Neuronal stem cell (in vitro differentiated cells): ENCODE results near the gene GRID1.

ENCODE experiments used
- DNase-seq: peaks from one replicate; pipeline ENCODE4 v3.0.0-alpha.2; 2013; ENCODE audit warnings: low spot score
- H2AFZ ChIP-seq: one replicate; pipeline ENCODE4 v1.6.1; 2013; ENCODE audit warnings: mild to moderate bottlenecking, low read length, inconsistent platforms
- H2AK5ac ChIP-seq: 2 replicates; pipeline ENCODE4 v1.6.1; 2013; ENCODE audit warnings: low read depth, mild to moderate bottlenecking, inconsistent platforms, low read length, moderate library complexity, mixed read lengths
- H2BK120ac ChIP-seq: 2 replicates; pipeline ENCODE4 v1.6.1; 2013; ENCODE audit warnings: low read depth, mild to moderate bottlenecking, inconsistent platforms, low read length, moderate library complexity, mixed read lengths
- H2BK12ac ChIP-seq: one replicate; pipeline ENCODE4 v1.6.1; 2013; ENCODE audit warnings: low read length, inconsistent platforms
- H2BK15ac ChIP-seq: 2 replicates; pipeline ENCODE4 v1.6.1; 2013; ENCODE audit warnings: mild to moderate bottlenecking, low read length, inconsistent platforms, mixed read lengths
- H2BK5ac ChIP-seq: one replicate; pipeline ENCODE4 v1.6.1; 2013; ENCODE audit warnings: inconsistent platforms, mild to moderate bottlenecking, low read length, moderate library complexity
- H3K14ac ChIP-seq: one replicate; pipeline ENCODE4 v1.6.1; 2013; ENCODE audit warnings: low read length, inconsistent platforms
- H3K18ac ChIP-seq: 2 replicates; pipeline ENCODE4 v1.6.1; 2013; ENCODE audit warnings: low read length, inconsistent platforms
- H3K23ac ChIP-seq: 2 replicates; pipeline ENCODE4 v1.6.1; 2013; ENCODE audit warnings: low read depth, mild to moderate bottlenecking, mixed read lengths, low read length, inconsistent platforms; ENCODE audit not compliant: poor library complexity
- H3K27ac ChIP-seq: replicated peaks from 3 replicates; pipeline ENCODE4 v1.5.1; 2013; ENCODE audit warnings: low read length, inconsistent platforms
- H3K27me3 ChIP-seq, 3 experiments: 2 replicates each; pipeline ENCODE4 v1.6.1; 2013; ENCODE audit warnings: low read length in 3 of 3, mild to moderate bottlenecking in 2 of 3, inconsistent platforms in 1 of 3, low read depth in 1 of 3, mixed read lengths in 1 of 3, moderate library complexity in 1 of 3; ENCODE audit not compliant: control insufficient read depth in 3 of 3, insufficient read depth in 3 of 3
- H3K36me3 ChIP-seq, 2 donors: replicated peaks in 1 of 2; 2 replicates each; pipeline ENCODE4 v1.6.1; 2013; ENCODE audit warnings: low read length in 2 of 2; ENCODE audit not compliant: control insufficient read depth in 2 of 2, insufficient read depth in 2 of 2
- H3K4ac ChIP-seq: 2 replicates; pipeline ENCODE4 v1.6.1; 2013; ENCODE audit warnings: inconsistent platforms, mild to moderate bottlenecking, low read length, moderate library complexity
- H3K4me1 ChIP-seq, 2 donors: 1 replicate in 1 of 2; 2 replicates in 1 of 2; pipeline ENCODE4 v1.6.1; 2013; ENCODE audit warnings: low read length in 2 of 2, low read depth in 1 of 2; ENCODE audit not compliant: control insufficient read depth in 2 of 2, insufficient read depth in 1 of 2
- H3K4me2 ChIP-seq: one replicate; pipeline ENCODE4 v1.6.1; 2013; ENCODE audit warnings: mild to moderate bottlenecking, low read length, inconsistent platforms; ENCODE audit not compliant: insufficient read depth, poor library complexity, severe bottlenecking
- H3K4me3 ChIP-seq, 2 donors: 2 replicates each; pipeline ENCODE4 v1.5.1; 2013; ENCODE audit warnings: low read length in 2 of 2, mild to moderate bottlenecking in 2 of 2, inconsistent platforms in 1 of 2, moderate library complexity in 1 of 2
- H3K79me1 ChIP-seq: one replicate; pipeline ENCODE4 v1.6.1; 2013; ENCODE audit warnings: low read depth, mild to moderate bottlenecking, inconsistent platforms, low read length, moderate library complexity
- H3K9ac ChIP-seq: one replicate; pipeline ENCODE4 v1.6.1; 2013; ENCODE audit warnings: mild to moderate bottlenecking, low read depth, low read length, inconsistent platforms; ENCODE audit not compliant: poor library complexity
- H3K9me3 ChIP-seq, 2 donors: replicated peaks in 1 of 2; 2 replicates each; pipeline versions ENCODE3 to v1.6.1; 2013; ENCODE audit warnings: low read length in 2 of 2, mild to moderate bottlenecking in 2 of 2, inconsistent platforms in 1 of 2, low read depth in 1 of 2, mixed read lengths in 1 of 2, moderate library complexity in 1 of 2; ENCODE audit not compliant: control insufficient read depth in 2 of 2, insufficient read depth in 1 of 2
- H4K8ac ChIP-seq: one replicate; pipeline ENCODE4 v1.6.1; 2013; ENCODE audit warnings: low read depth, mild to moderate bottlenecking, inconsistent platforms, low read length, moderate library complexity
- H4K91ac ChIP-seq: one replicate; pipeline ENCODE4 v1.6.1; 2013; ENCODE audit warnings: low read length, low read depth, mild to moderate bottlenecking, inconsistent platforms; ENCODE audit not compliant: poor library complexity
- WGBS, 2 donors: extraction: QIAGEN DNeasy Blood & Tissue Kit; methylation state at CpG; one replicate each; pipeline ENCODE4 v1.1.7; 2013; ENCODE audit warnings: missing lambda C conversion rate in 2 of 2, mixed read lengths in 1 of 2; ENCODE audit not compliant: insufficient read length in 2 of 2, insufficient replicate concordance in 1 of 2; ENCODE audit errors: extremely low coverage in 2 of 2; 5-methylcytosine and 5-hydroxymethylcytosine counted together

The GRID1 gene

GRCh38 chr10:86411852-86412560, 45.4 kb upstream of the GRID1 start:
- no CpG with 5 or more reads among the region's 6 CpGs for WGBS, 2 donors
- H3K14ac ChIP-seq: no peak overlapping the region
- no peak overlapping the region for H3K27ac ChIP-seq

GRCh38 chr10:86411281-86411841, 44.8 kb upstream of the GRID1 start:
- Histone ChIP-seq H3K9me3 (no peaks in the 10 kb centered on the region), H3K14ac (no peak overlapping the region), H3K4me1 (no peaks in the 10 kb centered on the region), H2AFZ (peak overlapping the region; percentile 22), H3K27ac (no peak overlapping the region), H2BK120ac (no peak overlapping the region), H3K4me2 (no peak overlapping the region), H4K8ac (no peak overlapping the region), H2BK15ac (no peak overlapping the region), H2BK5ac (no peak overlapping the region), H3K18ac (no peak overlapping the region), H3K36me3 (no peaks in the 10 kb centered on the region), H3K4me3 (no peak overlapping the region), H3K23ac (no peak overlapping the region), H4K91ac (no peak overlapping the region), H3K4ac (no peak overlapping the region), H2AK5ac (no peak overlapping the region), H2BK12ac (no peak overlapping the region), H3K27me3 (peaks cover 0 to 3% (median 0%) of the 10 kb centered on the region in 3 experiments), H3K79me1 (no peaks in the 10 kb centered on the region), H3K9ac (no peak overlapping the region)
- DNase-seq: no peak
- WGBS, 2 donors: no CpG with 5 or more reads among the region's 7 CpGs

More at GRCh38 chr10:86411852-86412560, 45.4 kb upstream of the GRID1 start:
- Histone ChIP-seq H2BK15ac (no peak overlapping the region), H4K91ac (no peak overlapping the region), H2BK12ac (no peak overlapping the region), H2AK5ac (no peak overlapping the region), H3K4me3 (no peak overlapping the region), H3K18ac (no peak overlapping the region), H4K8ac (no peak overlapping the region), H3K79me1 (no peaks in the 10 kb centered on the region), H3K9ac (no peak overlapping the region), H3K9me3 (no peaks in the 10 kb centered on the region), H2BK120ac (no peak overlapping the region), H2AFZ (peak overlapping the region; percentile 22), H3K27me3 (peaks cover 0 to 3% (median 0%) of the 10 kb centered on the region in 3 experiments), H2BK5ac (no peak overlapping the region), H3K4me1 (no peaks in the 10 kb centered on the region), H3K23ac (no peak overlapping the region), H3K4ac (no peak overlapping the region), H3K4me2 (no peak overlapping the region), H3K36me3 (no peaks in the 10 kb centered on the region)
- DNase-seq: no peak

GRCh38 chr10:86410542-86411124, 44.0 kb upstream of the GRID1 start:
- H2BK12ac ChIP-seq: no peak overlapping the region
- H4K91ac ChIP-seq: no peak overlapping the region
- no peak overlapping the region for H2BK15ac ChIP-seq
- no peak overlapping the region for H2BK120ac ChIP-seq
- no peak overlapping the region for H3K27ac ChIP-seq
- no peak overlapping the region for H3K18ac ChIP-seq
- no peak overlapping the region for H3K23ac ChIP-seq
- H2AFZ ChIP-seq: no peak overlapping the region
- no peak overlapping the region for H3K14ac ChIP-seq
- no peak overlapping the region for H3K4me2 ChIP-seq
- DNase-seq: no peak
- H3K4me3 ChIP-seq: no peak overlapping the region
- no peak overlapping the region for H4K8ac ChIP-seq
- no peak overlapping the region for H2AK5ac ChIP-seq
- no peaks in the 10 kb centered on the region for H3K27me3 ChIP-seq
- no CpG with 5 or more reads among the region's 4 CpGs for WGBS, 2 donors
- H3K4ac ChIP-seq: no peak overlapping the region
- H3K79me1 ChIP-seq: no peaks in the 10 kb centered on the region
- no peak overlapping the region for H3K9ac ChIP-seq
- no peaks in the 10 kb centered on the region for H3K4me1 ChIP-seq
- H3K9me3 ChIP-seq: no peaks in the 10 kb centered on the region
- H2BK5ac ChIP-seq: no peak overlapping the region
- no peaks in the 10 kb centered on the region for H3K36me3 ChIP-seq

GRCh38 chr10:86409183-86409582, 42.6 kb upstream of the GRID1 start:
- DNase-seq: no peak
- no peak overlapping the region for H3K18ac ChIP-seq
- no peak overlapping the region for H3K9ac ChIP-seq
- H3K23ac ChIP-seq: no peak overlapping the region
- no CpG with 5 or more reads among the region's 1 CpG for WGBS, 2 donors
- H2BK120ac ChIP-seq: no peak overlapping the region
- no peak overlapping the region for H4K91ac ChIP-seq
- H3K79me1 ChIP-seq: no peaks in the 10 kb centered on the region
- no peaks in the 10 kb centered on the region for H3K27me3 ChIP-seq
- no peak overlapping the region for H2AK5ac ChIP-seq
- H2BK15ac ChIP-seq: no peak overlapping the region
- no peak overlapping the region for H3K14ac ChIP-seq
- no peak overlapping the region for H3K4me3 ChIP-seq
- no peaks in the 10 kb centered on the region for H3K4me1 ChIP-seq
- no peak overlapping the region for H4K8ac ChIP-seq
- H3K4me2 ChIP-seq: no peak overlapping the region
- no peaks in the 10 kb centered on the region for H3K36me3 ChIP-seq
- H3K9me3 ChIP-seq: peaks cover 0 to 3% of the 10 kb centered on the region in 2 donors
- H2BK5ac ChIP-seq: no peak overlapping the region
- no peak overlapping the region for H3K27ac ChIP-seq
- H2BK12ac ChIP-seq: no peak overlapping the region
- H2AFZ ChIP-seq: no peak overlapping the region
- H3K4ac ChIP-seq: no peak overlapping the region
